DND-41 (cell line): ENCODE data around the gene ATXN1.

ENCODE experiments used
- CTCF ChIP-seq: IDR thresholded peaks from 2 replicates; pipeline ENCODE4 v1.5.1; 2012; ENCODE audit warnings: borderline replicate concordance, low read length, moderate library complexity, mild to moderate bottlenecking; ENCODE audit not compliant: poor library complexity, severe bottlenecking; ENCODE audit errors: extremely low read depth
- EZH2 ChIP-seq: IDR thresholded peaks from 3 replicates; pipeline ENCODE4 v1.6.1; 2012; ENCODE audit warnings: borderline replicate concordance, low read depth, mild to moderate bottlenecking, moderate library complexity, low read length, inconsistent platforms; ENCODE audit not compliant: severe bottlenecking

- TF ChIP-seq CTCF = no peak
- no peak for TF ChIP-seq EZH2
Measured at GRCh38 chr6:16783509-16783908, 22.2 kb upstream of the ATXN1 start.
